ENCODE measurements around the gene MVB12A. TPM values are rescaled to one million over a fixed set of nuclear protein-coding genes. Genes with fewer than 3 reads are reported as not detected.
A peak's percentile ranks its signal among the peaks of the same experiment; 100 is the strongest.

MVB12A gene
- total RNA-seq, 2 experiments from 2014 or later = 36.5 to 42.4 TPM

DNA sequence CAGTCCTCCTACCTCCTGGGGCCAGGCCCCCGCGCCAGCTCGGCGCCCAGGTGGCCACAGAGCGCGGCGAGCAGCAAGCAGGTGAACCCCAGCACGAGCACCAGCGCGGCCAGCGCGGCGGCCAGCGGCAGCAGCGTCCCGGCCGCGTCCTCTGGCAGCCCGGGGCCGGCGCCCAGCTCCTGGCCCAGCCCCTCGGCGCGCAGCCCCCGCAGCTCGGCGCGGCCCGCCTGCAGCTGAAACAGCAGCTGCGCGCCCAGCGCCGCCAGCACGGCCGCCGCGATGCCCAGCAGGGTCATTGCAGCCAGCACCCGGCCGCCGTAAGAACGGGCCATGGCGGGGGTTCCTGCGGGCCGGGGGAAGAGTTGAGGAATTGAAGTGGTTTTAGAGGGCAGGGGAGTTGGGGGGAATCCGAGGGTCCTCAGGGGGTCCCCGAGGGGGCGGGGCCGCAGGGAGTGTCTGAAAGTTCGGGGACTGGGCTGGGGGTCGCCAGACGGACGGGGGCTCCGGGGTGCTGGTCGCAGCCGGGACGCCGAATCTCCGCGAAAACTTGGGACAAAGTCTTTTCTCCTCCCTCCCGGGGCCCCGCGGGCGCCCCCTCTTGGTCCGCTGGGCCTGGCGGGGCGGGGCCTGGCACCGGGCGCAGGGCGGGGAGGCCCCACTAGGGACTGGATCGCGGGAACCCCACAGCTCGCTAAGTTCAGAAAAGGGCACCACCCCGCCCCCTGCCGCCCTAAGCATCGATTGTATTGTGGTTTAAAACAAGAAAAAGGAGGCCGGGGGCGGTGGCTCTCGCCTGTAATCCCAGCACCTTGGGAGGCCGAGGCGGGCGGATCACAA, 28.5 kb downstream of the MVB12A start, which contains the start of gene TMEM221:
Gene TMEM221, minus strand, starts transcription at position 538 of the 837 bp plus-strand sequence. Its CDS starts 206 bp downstream, at position 332.
- Mint-ChIP-seq H3K9me3 (no peaks in the 10 kb centered on the region), H3K27me3 (peaks cover 12% of the 10 kb centered on the region), H3K27ac (no peak within 1 kb of the TSS), H3K4me3 (no peak within 1 kb of the TSS), H3K36me3 (no peaks in the 10 kb centered on the region), H3K4me1 (ENCODE audit: low read depth) (peaks cover 13% of the 10 kb centered on the region)
- intact Hi-C loops (cut with micrococcal nuclease) = no loop called here
- ChIA-PET POLR2A (interaction anchor here (1.0 kb wide), 1 partner anchor 43 kb away, joined by 3 read pairs; the partner anchor contains the start of gene BST2), CTCF (interaction anchor here (0.6 to 2.0 kb wide), 9 partner anchors 13 to 131 kb away, joined by 3 to 6 read pairs (median 3); no protein-coding TSS in a partner anchor)
- DNase-seq = peak; percentile 76

DNA sequence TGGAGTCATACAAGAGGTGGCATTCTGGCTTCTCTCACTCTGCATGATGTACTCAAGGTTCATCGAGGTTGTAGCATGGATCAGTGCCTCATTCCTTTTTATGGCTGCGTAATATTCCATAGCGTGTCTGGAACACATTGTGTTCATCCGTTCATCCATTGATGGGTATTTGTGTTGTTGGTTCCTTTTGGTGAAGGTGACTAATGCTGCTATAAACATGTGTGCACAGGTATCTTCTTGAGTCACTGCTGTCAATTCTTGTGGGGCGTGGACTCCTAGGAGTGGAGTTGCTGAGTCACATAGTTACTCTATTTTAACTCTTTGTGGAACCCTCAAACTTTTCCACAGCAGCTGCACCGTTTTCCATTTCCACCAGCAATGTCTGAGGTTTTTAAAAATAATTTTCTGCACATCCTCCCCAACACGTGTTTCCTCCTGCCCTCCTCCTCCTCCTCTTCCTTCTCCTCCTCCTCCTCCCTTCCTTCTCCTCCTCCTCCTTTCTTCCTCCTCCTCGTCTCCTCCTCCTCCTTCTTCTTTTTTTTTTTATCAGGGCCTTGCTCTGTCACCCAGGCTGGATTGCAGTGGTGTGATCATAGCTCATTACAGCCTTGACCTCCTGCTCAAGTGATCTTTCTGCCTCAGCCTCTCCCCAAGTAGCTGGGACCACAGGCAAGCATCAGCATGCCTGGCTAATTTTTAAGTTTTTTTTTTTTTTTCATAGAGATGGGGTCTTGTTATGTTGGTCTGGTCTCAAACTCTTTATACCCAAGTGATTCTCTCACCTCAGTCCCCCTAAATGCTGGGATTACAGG, 30.6 kb downstream of the MVB12A start:
- CTCF ChIA-PET = interaction anchor here (0.6 to 0.8 kb wide), 2 partner anchors 106 to 409 kb away, joined by 3 read pairs; partner anchors contain the start of gene RPL18A
- Mint-ChIP-seq H3K27me3 (peaks cover 24% of the 10 kb centered on the region), H3K4me1 (ENCODE audit: low read depth) (peaks cover 16% of the 10 kb centered on the region), H3K4me3 (peak overlapping the region; percentile 28), H3K9me3 (no peaks in the 10 kb centered on the region), H3K36me3 (no peaks in the 10 kb centered on the region), H3K27ac (peak overlapping the region; percentile 11)
- peak; percentile 73 for DNase-seq
- POLR2A ChIA-PET = no interaction called here
- intact Hi-C loops (cut with micrococcal nuclease) = loop anchor here (1.0 to 5.0 kb wide), 2 partner anchors 16 to 107 kb away; partner anchors contain the start of gene COLGALT1

GRCh38 chr19:17451820-17452219, 32.0 kb downstream of the MVB12A start:
- H3K4me3 Mint-ChIP-seq = no peak overlapping the region
- DNase-seq = no peak
- POLR2A ChIA-PET = no interaction called here
- H3K36me3 Mint-ChIP-seq = no peaks in the 10 kb centered on the region
- no peaks in the 10 kb centered on the region for H3K9me3 Mint-ChIP-seq
- intact Hi-C loops (cut with micrococcal nuclease) = loop anchor here (5.0 kb wide), 1 partner anchor 105 kb away; the partner anchor contains the start of gene COLGALT1
- H3K27me3 Mint-ChIP-seq = peaks cover 34% of the 10 kb centered on the region
- no peak overlapping the region for H3K27ac Mint-ChIP-seq
- H3K4me1 Mint-ChIP-seq (ENCODE audit: low read depth) = peaks cover 16% of the 10 kb centered on the region
- CTCF ChIA-PET = no interaction called here

DNA sequence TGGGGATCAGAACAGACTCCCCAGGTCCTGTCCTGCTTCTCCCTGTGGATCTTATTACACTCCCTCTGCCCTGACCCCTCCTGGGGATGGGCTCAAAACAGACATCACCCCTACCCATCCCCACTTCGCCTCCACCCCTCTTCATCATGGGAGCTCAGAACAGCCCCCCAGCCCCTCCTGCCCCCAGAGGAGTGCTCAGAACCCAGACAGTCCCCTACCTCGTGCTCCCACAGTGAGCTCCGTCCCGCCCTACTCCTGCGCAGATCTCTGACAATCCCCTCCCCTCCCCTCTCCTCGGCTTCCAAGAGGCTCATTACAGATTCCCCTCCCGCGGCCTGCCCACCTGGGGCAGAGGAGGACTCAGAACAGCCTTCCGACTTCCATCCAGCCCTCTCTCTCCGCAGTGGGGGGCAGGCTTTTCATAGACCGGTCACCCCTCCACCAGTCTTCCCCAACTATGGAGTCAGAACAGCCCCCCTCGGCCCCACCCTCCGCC, 34.8 kb downstream of the MVB12A start:
- ChIA-PET CTCF (interaction anchor here (0.5 to 1.6 kb wide), 9 partner anchors 10 to 406 kb away, joined by 3 to 9 read pairs (median 3); no protein-coding TSS in a partner anchor), POLR2A (interaction anchor here (1.2 kb wide), 1 partner anchor 36 kb away, joined by 3 read pairs; no protein-coding TSS in a partner anchor)
- peaks cover 36% of the 10 kb centered on the region for H3K27me3 Mint-ChIP-seq
- intact Hi-C loops (cut with micrococcal nuclease) = loop anchor here (5.0 kb wide), 1 partner anchor 103 kb away; the partner anchor contains the start of gene COLGALT1
- H3K9me3 Mint-ChIP-seq = no peaks in the 10 kb centered on the region
- peaks cover 16% of the 10 kb centered on the region for H3K4me1 Mint-ChIP-seq (ENCODE audit: low read depth)
- DNase-seq = no peak
- no peak overlapping the region for H3K27ac Mint-ChIP-seq
- no peak overlapping the region for H3K4me3 Mint-ChIP-seq
- no peaks in the 10 kb centered on the region for H3K36me3 Mint-ChIP-seq

- H3K36me3 Mint-ChIP-seq = no peaks in the 10 kb centered on the region
- H3K4me3 Mint-ChIP-seq = no peak overlapping the region
- DNase-seq = no peak
- POLR2A ChIA-PET = no interaction called here
- H3K27ac Mint-ChIP-seq = no peak overlapping the region
- CTCF ChIA-PET = interaction anchor here (0.5 to 1.3 kb wide), 4 partner anchors 9 to 370 kb away, joined by 3 to 4 read pairs (median 3); no protein-coding TSS in a partner anchor
- no peaks in the 10 kb centered on the region for H3K9me3 Mint-ChIP-seq
- intact Hi-C loops (cut with micrococcal nuclease) = no loop called here
- peaks cover 36% of the 10 kb centered on the region for H3K27me3 Mint-ChIP-seq
- peaks cover 8% of the 10 kb centered on the region for H3K4me1 Mint-ChIP-seq (ENCODE audit: low read depth)
These were observed 35.7 kb downstream of the MVB12A start for GRCh38 chr19:17455308-17456123.

DNA sequence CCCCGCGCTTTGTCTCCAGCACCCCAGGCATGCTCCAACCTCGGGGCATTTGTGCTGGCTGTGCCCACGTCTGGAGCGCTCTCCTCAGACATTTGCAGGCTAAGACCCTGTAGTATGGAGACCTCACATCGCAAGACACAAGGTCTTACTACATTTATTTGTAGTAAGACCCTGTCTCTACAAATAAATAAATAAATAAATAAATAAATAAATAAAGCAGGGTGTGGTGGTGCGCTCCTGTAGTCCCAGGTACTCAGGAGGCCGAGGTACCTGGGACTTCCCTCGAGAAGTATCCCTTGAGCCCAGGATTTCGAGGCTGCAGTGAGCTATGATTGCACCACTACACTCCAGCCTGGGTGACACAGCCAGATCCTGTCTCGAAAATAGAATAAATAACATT, 36.3 kb downstream of the MVB12A start:
- ChIA-PET POLR2A (no interaction called here), CTCF (no interaction called here)
- no peak for DNase-seq
- Mint-ChIP-seq H3K4me3 (no peak overlapping the region), H3K36me3 (no peaks in the 10 kb centered on the region), H3K4me1 (ENCODE audit: low read depth) (peaks cover 4% of the 10 kb centered on the region), H3K9me3 (no peaks in the 10 kb centered on the region), H3K27me3 (peaks cover 36% of the 10 kb centered on the region), H3K27ac (no peak overlapping the region)
- intact Hi-C loops (cut with micrococcal nuclease) = no loop called here

- intact Hi-C loops (cut with micrococcal nuclease) = no loop called here
- Mint-ChIP-seq H3K27ac (no peak overlapping the region), H3K36me3 (no peaks in the 10 kb centered on the region), H3K27me3 (peaks cover 36% of the 10 kb centered on the region), H3K4me1 (ENCODE audit: low read depth) (peaks cover 4% of the 10 kb centered on the region), H3K4me3 (no peak overlapping the region), H3K9me3 (no peaks in the 10 kb centered on the region)
- DNase-seq = no peak
- POLR2A ChIA-PET = no interaction called here
- CTCF ChIA-PET = interaction anchor here (1.3 kb wide), 1 partner anchor 9 kb away, joined by 3 read pairs; no protein-coding TSS in a partner anchor
These were observed 37.8 kb downstream of the MVB12A start for GRCh38 chr19:17457616-17458015.

- CTCF ChIA-PET = no interaction called here
- DNase-seq = no peak
- no peak overlapping the region for H3K4me3 Mint-ChIP-seq
- no peaks in the 10 kb centered on the region for H3K36me3 Mint-ChIP-seq
- H3K27ac Mint-ChIP-seq = no peak overlapping the region
- H3K9me3 Mint-ChIP-seq = no peaks in the 10 kb centered on the region
- peaks cover 32% of the 10 kb centered on the region for H3K27me3 Mint-ChIP-seq
- intact Hi-C loops (cut with micrococcal nuclease) = no loop called here
- POLR2A ChIA-PET = no interaction called here
- H3K4me1 Mint-ChIP-seq (ENCODE audit: low read depth) = no peaks in the 10 kb centered on the region
These were observed 39.1 kb downstream of the MVB12A start for GRCh38 chr19:17458970-17459369.

DNA sequence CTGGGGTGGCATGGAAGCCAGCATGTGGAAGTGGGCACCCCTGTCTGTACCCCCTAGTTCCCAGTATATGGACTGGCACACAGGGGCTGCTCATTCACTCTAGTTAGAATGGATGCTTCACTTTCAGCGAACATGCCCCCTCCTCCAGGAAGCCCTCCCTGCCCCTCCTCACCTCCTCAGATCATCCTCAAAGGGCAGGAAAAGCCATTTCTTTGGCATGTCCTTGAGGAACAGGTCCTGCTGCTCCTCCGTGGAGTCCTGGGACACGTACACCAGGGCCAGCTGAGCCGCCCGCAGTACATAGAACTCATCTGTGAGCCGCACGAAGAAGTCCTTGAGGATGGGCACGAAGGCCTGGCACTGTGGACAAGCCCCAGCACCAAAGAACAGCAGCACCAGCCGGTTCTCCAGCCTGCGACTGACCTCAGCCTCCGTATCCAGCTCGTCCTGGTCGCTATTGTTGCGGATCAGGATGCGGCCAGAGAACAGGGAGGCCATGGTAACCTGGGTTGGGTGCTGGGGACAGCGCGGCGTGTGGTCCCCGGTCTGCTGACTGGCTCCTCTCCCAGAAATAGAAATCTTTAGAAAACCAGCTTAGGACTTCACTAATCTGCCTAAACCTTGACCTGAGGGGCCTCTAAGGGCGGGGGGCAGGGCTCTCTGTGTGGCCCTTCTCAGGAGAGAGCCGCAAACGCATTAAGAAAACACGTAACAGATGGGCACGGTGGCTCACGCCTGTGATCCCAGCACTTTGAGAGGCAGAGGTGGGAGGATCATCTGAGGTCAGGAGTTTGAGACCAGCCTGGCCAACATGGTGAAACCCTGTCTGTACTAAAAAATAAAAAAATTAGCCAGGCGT, 40.8 kb downstream of the MVB12A start, which contains the start of gene NXNL1:
Gene NXNL1, minus strand, starts transcription at position 555 of the 859 bp plus-strand sequence. Its CDS starts 57 bp downstream, at position 498.
- Mint-ChIP-seq H3K9me3 (no peaks in the 10 kb centered on the region), H3K4me1 (ENCODE audit: low read depth) (no peaks in the 10 kb centered on the region), H3K4me3 (no peak within 1 kb of the TSS), H3K27me3 (peaks cover 23% of the 10 kb centered on the region), H3K27ac (no peak within 1 kb of the TSS), H3K36me3 (no peaks in the 10 kb centered on the region)
- intact Hi-C loops (cut with micrococcal nuclease) = no loop called here
- ChIA-PET POLR2A (no interaction called here), CTCF (interaction anchor here (0.7 kb wide), 1 partner anchor 38 kb away, joined by 3 read pairs; no protein-coding TSS in a partner anchor)
- no peak for DNase-seq

- Mint-ChIP-seq H3K9me3 (no peaks in the 10 kb centered on the region), H3K36me3 (no peaks in the 10 kb centered on the region), H3K4me3 (no peak overlapping the region), H3K4me1 (ENCODE audit: low read depth) (peaks cover 18% of the 10 kb centered on the region), H3K27me3 (no peaks in the 10 kb centered on the region), H3K27ac (no peak overlapping the region)
- ChIA-PET POLR2A (no interaction called here), CTCF (interaction anchor here (0.6 to 4.1 kb wide), 18 partner anchors 9 to 466 kb away, joined by 3 to 23 read pairs (median 5); partner anchors contain the start of genes CCDC124, DDA1 and MVB12A)
- no peak for DNase-seq
- intact Hi-C loops (cut with micrococcal nuclease) = loop anchor here (1.0 to 5.0 kb wide), 3 partner anchors 16 to 129 kb away; partner anchors contain the start of gene GTPBP3
These were observed 46.6 kb downstream of the MVB12A start for GRCh38 chr19:17466487-17466850.

All from activated CD4-positive, alpha-beta memory T cell treated with anti-CD3 and anti-CD28 coated beads for 36 hours (primary cell).